ENCODE measurements around the gene EMSY. TPM values are rescaled to one million over a fixed set of nuclear protein-coding genes. Genes with fewer than 3 reads are reported as not detected.

Gene EMSY
- total and polyA plus RNA-seq, 2 of the 13 experiments (the other 11 are each of a cell fraction or from before 2014, with no cell fraction given) = 11.6 to 18.5 TPM

GRCh38 chr11:76426660-76427059 lies 18.2 kb upstream of the EMSY start (continued):
- TF ChIP-seq ARID4A (CRISPR knock-in tag; IDR thresholded peaks at IDR 0.05; ENCODE audit: borderline replicate concordance) = no peak
- TF ChIP-seq SUZ12 (IDR thresholded peaks at IDR 0.05; ENCODE audit: low read depth, low read length) = no peak
- TF ChIP-seq ESRRA (CRISPR knock-in tag; IDR thresholded peaks at IDR 0.05; ENCODE audit: low read depth) = no peak
- no peak for TF ChIP-seq KLF16 (CRISPR knock-in tag; IDR thresholded peaks at IDR 0.05)
- no peak for TF ChIP-seq SOX6 (IDR thresholded peaks at IDR 0.05)
- TF ChIP-seq SOX6 (CRISPR knock-in tag; IDR thresholded peaks at IDR 0.05) = no peak
- no peak for TF ChIP-seq ZNF720 (CRISPR knock-in tag; IDR thresholded peaks at IDR 0.05)
- no peak for TF ChIP-seq ZKSCAN1 (IDR thresholded peaks at IDR 0.05; ENCODE audit: low read length)

- H4K20me1 ChIP-seq (ENCODE audit: insufficient read depth, low read length) = no peaks in the 10 kb centered on the region
- H3K36me3 ChIP-seq (replicated peaks in 1 of 2; ENCODE audit: control insufficient read depth in 1 of 2, insufficient read depth in 2 of 2, low read length in 2 of 2) = no peaks in the 10 kb centered on the region
- no peak overlapping the region for H3K27ac ChIP-seq (ENCODE audit: extremely low read length, insufficient read depth, low read length)
- ChIA-PET CTCF (ENCODE audit: low intra/inter-chr PET ratio, low total read pairs) (no interaction called here), POLR2A (no interaction called here)
- no peak overlapping the region for H3K4me3 ChIP-seq (replicated peaks in 1 of 3; ENCODE audit: insufficient read depth in 1 of 3, low read depth in 2 of 3, low read length in 3 of 3)
- no peaks in the 10 kb centered on the region for H3K9me3 ChIP-seq (ENCODE audit: low read length)
- H3K79me2 ChIP-seq (ENCODE audit: insufficient read depth, low read length) = no peaks in the 10 kb centered on the region
- no peaks in the 10 kb centered on the region for H3K4me1 ChIP-seq (ENCODE audit: insufficient read depth, low read length)
- no peak overlapping the region for H2AFZ ChIP-seq (ENCODE audit: low read length)
- BruUV-seq (replicated peaks) = no TSS peak
- H3K27me3 ChIP-seq (ENCODE audit: control insufficient read depth in 1 of 2, insufficient read depth in 2 of 2, low read length in 2 of 2) = no peaks in the 10 kb centered on the region; a peak in 1 of 5 replicates
- 82% methylated on average over 1 of the region's 1 CpG for WGBS (ENCODE audit: low lambda C conversion rate)
- no peak overlapping the region for H3K4me2 ChIP-seq (ENCODE audit: low read depth, low read length)
- TF ChIP-seq NFE2L2 (IDR thresholded peaks at IDR 0.05; ENCODE audit: low read length) = peak; percentile 66
- TF ChIP-seq, protein P1, sequence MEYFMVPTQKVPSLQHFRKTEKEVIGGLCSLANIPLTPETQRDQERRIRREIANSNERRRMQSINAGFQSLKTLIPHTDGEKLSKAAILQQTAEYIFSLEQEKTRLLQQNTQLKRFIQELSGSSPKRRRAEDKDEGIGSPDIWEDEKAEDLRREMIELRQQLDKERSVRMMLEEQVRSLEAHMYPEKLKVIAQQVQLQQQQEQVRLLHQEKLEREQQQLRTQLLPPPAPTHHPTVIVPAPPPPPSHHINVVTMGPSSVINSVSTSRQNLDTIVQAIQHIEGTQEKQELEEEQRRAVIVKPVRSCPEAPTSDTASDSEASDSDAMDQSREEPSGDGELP (IDR thresholded peaks at IDR 0.05; ENCODE audit: borderline replicate concordance, low read depth) = no peak
- intact Hi-C loops (cut with micrococcal nuclease; ENCODE audit: unreplicated experiment) (no loop called here), in situ Hi-C loops (cut with HindIII; ENCODE audit: extremely low pct_ligation_motif_present, low pct_unique_long_range_greater_than_20kb) (no loop called here)
- DNase-seq (ENCODE audit: low spot score) (no peak), ATAC-seq (no peak), FAIRE-seq (no peak)
- no peak overlapping the region for H3K9ac ChIP-seq (ENCODE audit: insufficient read depth, low read depth, low read length)
Observed at GRCh38 chr11:76436020-76436419, 8.8 kb upstream of the EMSY start.
